Esophagus squamous epithelium (tissue), 4 donors: ENCODE measurements around the gene UGT2B10.

ENCODE experiments used
- POLR2A ChIP-seq, 4 donors: fragments of 450-650 bp; IDR thresholded peaks; one replicate each; pipeline ENCODE4 v1.6.1; 2017; ENCODE audit warnings: antibody characterized with exemption in 4 of 4, mild to moderate bottlenecking in 4 of 4, moderate library complexity in 3 of 4
- TF ChIP-seq, protein P1 (sequence below), 6 experiments: fragments of 450-650 bp in 4 of 6; fragments of 200-600 bp in 2 of 6; sonication (generic) in 2 of 6; IDR thresholded peaks; one replicate each; pipeline ENCODE4 v1.5.1; 2016 to 2019; ENCODE audit warnings: antibody characterized with exemption in 6 of 6, mild to moderate bottlenecking in 4 of 6, moderate library complexity in 4 of 6

DNA sequence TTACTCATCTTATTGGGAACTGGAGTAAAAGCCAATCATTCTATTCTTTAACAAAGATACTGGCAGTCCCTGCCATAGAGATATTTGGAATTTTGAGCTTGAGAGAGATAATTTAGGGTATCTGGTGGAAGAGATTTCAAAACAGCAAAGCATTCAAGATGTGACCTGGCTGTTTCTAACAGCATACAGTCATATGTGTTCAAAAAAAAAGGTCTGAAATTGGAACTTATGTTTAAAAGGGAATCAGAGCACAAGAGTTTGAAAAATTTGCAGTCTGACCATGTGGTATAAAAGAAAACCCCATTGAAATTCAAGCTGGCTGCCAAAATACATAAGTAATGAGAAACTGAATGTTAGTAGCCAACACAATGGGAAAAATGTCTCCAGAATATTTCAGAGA, 42.2 kb downstream of the UGT2B10 start:
- TF ChIP-seq, protein P1, sequence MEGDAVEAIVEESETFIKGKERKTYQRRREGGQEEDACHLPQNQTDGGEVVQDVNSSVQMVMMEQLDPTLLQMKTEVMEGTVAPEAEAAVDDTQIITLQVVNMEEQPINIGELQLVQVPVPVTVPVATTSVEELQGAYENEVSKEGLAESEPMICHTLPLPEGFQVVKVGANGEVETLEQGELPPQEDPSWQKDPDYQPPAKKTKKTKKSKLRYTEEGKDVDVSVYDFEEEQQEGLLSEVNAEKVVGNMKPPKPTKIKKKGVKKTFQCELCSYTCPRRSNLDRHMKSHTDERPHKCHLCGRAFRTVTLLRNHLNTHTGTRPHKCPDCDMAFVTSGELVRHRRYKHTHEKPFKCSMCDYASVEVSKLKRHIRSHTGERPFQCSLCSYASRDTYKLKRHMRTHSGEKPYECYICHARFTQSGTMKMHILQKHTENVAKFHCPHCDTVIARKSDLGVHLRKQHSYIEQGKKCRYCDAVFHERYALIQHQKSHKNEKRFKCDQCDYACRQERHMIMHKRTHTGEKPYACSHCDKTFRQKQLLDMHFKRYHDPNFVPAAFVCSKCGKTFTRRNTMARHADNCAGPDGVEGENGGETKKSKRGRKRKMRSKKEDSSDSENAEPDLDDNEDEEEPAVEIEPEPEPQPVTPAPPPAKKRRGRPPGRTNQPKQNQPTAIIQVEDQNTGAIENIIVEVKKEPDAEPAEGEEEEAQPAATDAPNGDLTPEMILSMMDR (IDR thresholded peaks at IDR 0.05): no peak
- no peak for TF ChIP-seq POLR2A (IDR thresholded peaks at IDR 0.05)
